Panc1 (cell line): ENCODE measurements around the gene FANK1.

ENCODE experiments used
- POLR2AphosphoS5 ChIP-seq: IDR thresholded peaks from 2 replicates; pipeline ENCODE4 v1.6.1; 2012; ENCODE audit warnings: mild to moderate bottlenecking, low read depth, low read length, moderate library complexity
- TCF7L2 ChIP-seq: IDR thresholded peaks from 2 replicates; pipeline ENCODE4 v1.6.1; 2011; ENCODE audit warnings: mild to moderate bottlenecking, low read depth, low read length, inconsistent platforms
- TF ChIP-seq, protein P1 (sequence below): fragments of 450-650 bp; IDR thresholded peaks from 2 replicates; pipeline ENCODE4 v1.5.1; 2017; ENCODE audit warnings: mild to moderate bottlenecking
- TF ChIP-seq, protein P2 (sequence below), 2 experiments: IDR thresholded peaks; 2 replicates each; pipeline ENCODE4 v1.6.1; 2011 to 2012; ENCODE audit warnings: low read depth in 2 of 2, control low read depth in 1 of 2, low read length in 1 of 2, mild to moderate bottlenecking in 1 of 2, moderate library complexity in 1 of 2; ENCODE audit not compliant: insufficient read depth in 1 of 2

DNA sequence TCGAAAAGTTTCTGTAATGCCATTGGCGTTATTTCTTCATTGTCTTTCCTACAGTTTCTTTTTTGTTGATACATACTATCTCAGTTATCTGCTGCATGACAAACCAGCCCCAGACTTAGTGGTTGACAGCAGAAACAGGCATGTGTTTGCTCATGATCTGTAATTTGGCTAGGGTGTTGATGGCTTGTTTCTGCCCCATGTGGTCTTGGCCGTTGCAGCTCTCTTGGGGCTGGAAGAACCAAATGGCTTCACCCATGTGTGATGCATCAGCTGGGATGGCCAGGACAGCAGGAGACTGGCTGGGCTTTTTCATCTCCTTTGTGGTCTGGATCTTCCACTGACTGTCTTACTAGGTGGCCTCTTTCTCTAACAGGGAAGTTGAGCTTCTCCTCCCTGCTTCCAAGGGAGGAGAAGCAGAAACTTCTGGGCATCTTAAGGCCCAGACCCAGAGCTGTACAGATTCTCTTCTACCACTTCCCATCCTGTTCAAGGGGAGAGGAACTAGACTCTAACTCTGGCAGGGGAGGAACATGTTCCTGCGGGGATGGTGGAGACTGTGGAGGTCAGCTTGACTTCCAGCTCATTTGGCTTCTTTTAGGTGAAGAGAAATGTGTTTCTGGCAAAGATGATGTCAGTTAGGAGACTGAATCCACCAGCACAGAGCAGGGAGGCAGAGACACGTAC, 89.3 kb downstream of the FANK1 start:
- TF ChIP-seq, protein P1, sequence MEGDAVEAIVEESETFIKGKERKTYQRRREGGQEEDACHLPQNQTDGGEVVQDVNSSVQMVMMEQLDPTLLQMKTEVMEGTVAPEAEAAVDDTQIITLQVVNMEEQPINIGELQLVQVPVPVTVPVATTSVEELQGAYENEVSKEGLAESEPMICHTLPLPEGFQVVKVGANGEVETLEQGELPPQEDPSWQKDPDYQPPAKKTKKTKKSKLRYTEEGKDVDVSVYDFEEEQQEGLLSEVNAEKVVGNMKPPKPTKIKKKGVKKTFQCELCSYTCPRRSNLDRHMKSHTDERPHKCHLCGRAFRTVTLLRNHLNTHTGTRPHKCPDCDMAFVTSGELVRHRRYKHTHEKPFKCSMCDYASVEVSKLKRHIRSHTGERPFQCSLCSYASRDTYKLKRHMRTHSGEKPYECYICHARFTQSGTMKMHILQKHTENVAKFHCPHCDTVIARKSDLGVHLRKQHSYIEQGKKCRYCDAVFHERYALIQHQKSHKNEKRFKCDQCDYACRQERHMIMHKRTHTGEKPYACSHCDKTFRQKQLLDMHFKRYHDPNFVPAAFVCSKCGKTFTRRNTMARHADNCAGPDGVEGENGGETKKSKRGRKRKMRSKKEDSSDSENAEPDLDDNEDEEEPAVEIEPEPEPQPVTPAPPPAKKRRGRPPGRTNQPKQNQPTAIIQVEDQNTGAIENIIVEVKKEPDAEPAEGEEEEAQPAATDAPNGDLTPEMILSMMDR, result no peak
- TF ChIP-seq, protein P2, sequence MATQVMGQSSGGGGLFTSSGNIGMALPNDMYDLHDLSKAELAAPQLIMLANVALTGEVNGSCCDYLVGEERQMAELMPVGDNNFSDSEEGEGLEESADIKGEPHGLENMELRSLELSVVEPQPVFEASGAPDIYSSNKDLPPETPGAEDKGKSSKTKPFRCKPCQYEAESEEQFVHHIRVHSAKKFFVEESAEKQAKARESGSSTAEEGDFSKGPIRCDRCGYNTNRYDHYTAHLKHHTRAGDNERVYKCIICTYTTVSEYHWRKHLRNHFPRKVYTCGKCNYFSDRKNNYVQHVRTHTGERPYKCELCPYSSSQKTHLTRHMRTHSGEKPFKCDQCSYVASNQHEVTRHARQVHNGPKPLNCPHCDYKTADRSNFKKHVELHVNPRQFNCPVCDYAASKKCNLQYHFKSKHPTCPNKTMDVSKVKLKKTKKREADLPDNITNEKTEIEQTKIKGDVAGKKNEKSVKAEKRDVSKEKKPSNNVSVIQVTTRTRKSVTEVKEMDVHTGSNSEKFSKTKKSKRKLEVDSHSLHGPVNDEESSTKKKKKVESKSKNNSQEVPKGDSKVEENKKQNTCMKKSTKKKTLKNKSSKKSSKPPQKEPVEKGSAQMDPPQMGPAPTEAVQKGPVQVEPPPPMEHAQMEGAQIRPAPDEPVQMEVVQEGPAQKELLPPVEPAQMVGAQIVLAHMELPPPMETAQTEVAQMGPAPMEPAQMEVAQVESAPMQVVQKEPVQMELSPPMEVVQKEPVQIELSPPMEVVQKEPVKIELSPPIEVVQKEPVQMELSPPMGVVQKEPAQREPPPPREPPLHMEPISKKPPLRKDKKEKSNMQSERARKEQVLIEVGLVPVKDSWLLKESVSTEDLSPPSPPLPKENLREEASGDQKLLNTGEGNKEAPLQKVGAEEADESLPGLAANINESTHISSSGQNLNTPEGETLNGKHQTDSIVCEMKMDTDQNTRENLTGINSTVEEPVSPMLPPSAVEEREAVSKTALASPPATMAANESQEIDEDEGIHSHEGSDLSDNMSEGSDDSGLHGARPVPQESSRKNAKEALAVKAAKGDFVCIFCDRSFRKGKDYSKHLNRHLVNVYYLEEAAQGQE (IDR thresholded peaks at IDR 0.05; ENCODE audit: insufficient read depth in 1 of 2, low read depth in 2 of 2, low read length in 1 of 2), result no peak
- TF ChIP-seq POLR2AphosphoS5 (no peak), TCF7L2 (no peak)
